Keratinocyte (primary cell): Measurements from ENCODE around the gene DNAH11.

Source experiments
- EZH2 ChIP-seq: IDR thresholded peaks from one replicate; pipeline ENCODE4 v1.6.1; 2012; ENCODE audit warnings: inconsistent platforms, mild to moderate bottlenecking, low read length, moderate library complexity
- TF ChIP-seq, protein P1 (sequence below), 3 experiments: IDR thresholded peaks in 1 of 3; conservative IDR thresholded peaks in 1 of 3; optimal IDR thresholded peaks in 1 of 3; 2 replicates in 2 of 3; 3 replicates in 1 of 3; pipeline versions ENCODE3 to v1.5.1; 2011; ENCODE audit warnings: low read length in 3 of 3, mild to moderate bottlenecking in 3 of 3, moderate library complexity in 2 of 3, control low read depth in 1 of 3, inconsistent platforms in 1 of 3; ENCODE audit not compliant: insufficient read depth in 2 of 3; ENCODE audit errors: extremely low read depth in 1 of 3

DNA sequence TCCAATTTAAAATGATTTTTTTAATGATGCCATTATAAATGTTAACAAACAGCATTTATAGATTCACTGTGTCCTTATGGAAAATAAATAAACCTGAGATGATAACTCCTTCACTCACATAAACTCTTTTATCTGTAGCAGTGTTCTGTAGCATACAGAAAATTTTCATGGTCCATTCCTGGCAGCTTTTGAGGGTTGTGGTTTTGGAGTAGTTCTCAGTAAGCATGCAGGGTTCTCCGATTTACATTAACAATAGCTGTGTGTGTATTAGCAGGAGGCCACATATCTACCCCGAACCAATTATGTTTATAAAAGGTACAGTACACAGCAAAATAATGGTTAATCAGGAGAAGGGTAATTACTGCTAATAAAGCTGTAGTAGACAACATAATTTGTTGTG is 240.2 kb downstream of the DNAH11 start:
- TF ChIP-seq, protein P1, sequence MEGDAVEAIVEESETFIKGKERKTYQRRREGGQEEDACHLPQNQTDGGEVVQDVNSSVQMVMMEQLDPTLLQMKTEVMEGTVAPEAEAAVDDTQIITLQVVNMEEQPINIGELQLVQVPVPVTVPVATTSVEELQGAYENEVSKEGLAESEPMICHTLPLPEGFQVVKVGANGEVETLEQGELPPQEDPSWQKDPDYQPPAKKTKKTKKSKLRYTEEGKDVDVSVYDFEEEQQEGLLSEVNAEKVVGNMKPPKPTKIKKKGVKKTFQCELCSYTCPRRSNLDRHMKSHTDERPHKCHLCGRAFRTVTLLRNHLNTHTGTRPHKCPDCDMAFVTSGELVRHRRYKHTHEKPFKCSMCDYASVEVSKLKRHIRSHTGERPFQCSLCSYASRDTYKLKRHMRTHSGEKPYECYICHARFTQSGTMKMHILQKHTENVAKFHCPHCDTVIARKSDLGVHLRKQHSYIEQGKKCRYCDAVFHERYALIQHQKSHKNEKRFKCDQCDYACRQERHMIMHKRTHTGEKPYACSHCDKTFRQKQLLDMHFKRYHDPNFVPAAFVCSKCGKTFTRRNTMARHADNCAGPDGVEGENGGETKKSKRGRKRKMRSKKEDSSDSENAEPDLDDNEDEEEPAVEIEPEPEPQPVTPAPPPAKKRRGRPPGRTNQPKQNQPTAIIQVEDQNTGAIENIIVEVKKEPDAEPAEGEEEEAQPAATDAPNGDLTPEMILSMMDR (optimal IDR thresholded peaks at IDR 0.05 in 1 of 3, IDR thresholded peaks at IDR 0.05 in 1 of 3, conservative IDR thresholded peaks at IDR 0.05 in 1 of 3; ENCODE audit: extremely low read depth in 1 of 3, insufficient read depth in 2 of 3, low read length in 3 of 3), result no peak
- no peak for TF ChIP-seq EZH2
